ENCODE measurements around the gene CCNB2.
A peak's percentile ranks its signal among the peaks of the same experiment; 100 is the strongest.

Gene CCNB2

DNA sequence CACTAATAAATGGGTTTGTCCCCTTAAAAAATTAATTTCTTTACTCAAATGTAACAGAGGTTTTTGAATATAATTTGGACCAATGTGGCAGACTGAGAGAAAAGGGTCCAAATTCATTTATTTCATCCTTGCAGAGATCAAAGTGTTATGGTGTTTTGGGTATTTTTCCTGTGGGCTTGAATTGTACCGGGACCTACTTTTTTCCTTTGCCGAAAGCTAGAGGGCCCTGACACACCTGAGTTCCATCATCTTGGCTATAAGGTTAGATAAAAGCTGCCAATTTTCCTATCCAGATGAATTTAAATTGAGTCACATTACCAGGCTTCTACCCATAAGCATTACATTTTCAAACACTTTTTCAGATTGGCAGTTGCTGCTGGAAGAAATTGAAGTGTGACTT lies 908 bp downstream of the CCNB2 start:
- CTCF ChIA-PET: no interaction called here
- H3K4me1 ChIP-seq (ENCODE audit: control insufficient read depth, insufficient read depth, low read length): no peaks in the 10 kb centered on the region
- no peaks in the 10 kb centered on the region for H3K9me3 ChIP-seq (ENCODE audit: control insufficient read depth, insufficient read depth, low read depth, low read length)
- POLR2A ChIA-PET: interaction anchor here (1.2 kb wide), 1 partner anchor 148 kb away, joined by 3 read pairs; no protein-coding TSS in a partner anchor
- TF ChIP-seq, protein P1, sequence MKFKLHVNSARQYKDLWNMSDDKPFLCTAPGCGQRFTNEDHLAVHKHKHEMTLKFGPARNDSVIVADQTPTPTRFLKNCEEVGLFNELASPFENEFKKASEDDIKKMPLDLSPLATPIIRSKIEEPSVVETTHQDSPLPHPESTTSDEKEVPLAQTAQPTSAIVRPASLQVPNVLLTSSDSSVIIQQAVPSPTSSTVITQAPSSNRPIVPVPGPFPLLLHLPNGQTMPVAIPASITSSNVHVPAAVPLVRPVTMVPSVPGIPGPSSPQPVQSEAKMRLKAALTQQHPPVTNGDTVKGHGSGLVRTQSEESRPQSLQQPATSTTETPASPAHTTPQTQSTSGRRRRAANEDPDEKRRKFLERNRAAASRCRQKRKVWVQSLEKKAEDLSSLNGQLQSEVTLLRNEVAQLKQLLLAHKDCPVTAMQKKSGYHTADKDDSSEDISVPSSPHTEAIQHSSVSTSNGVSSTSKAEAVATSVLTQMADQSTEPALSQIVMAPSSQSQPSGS (tag by site-specific recombination; IDR thresholded peaks at IDR 0.05; ENCODE audit: low read depth): no peak
- TF ChIP-seq ZNF488 (tag by site-specific recombination; IDR thresholded peaks at IDR 0.05): no peak
- TF ChIP-seq ZBTB8A (tag by site-specific recombination; IDR thresholded peaks at IDR 0.05): no peak
- TF ChIP-seq TRIM28 (IDR thresholded peaks at IDR 0.05; ENCODE audit: borderline replicate concordance, low read length): no peak
- TF ChIP-seq SP2 (tag by site-specific recombination; IDR thresholded peaks at IDR 0.05): no peak
- no peak for TF ChIP-seq ZIC2 (tag by site-specific recombination; IDR thresholded peaks at IDR 0.05)
- TF ChIP-seq ZBTB48 (tag by site-specific recombination; IDR thresholded peaks at IDR 0.05): no peak
- TF ChIP-seq ZBTB17 (tag by site-specific recombination; IDR thresholded peaks at IDR 0.05): no peak
- no peak for TF ChIP-seq BCL11B (tag by site-specific recombination; IDR thresholded peaks at IDR 0.05; ENCODE audit: low read depth)
- TF ChIP-seq ZNF555 (tag by site-specific recombination; conservative IDR thresholded peaks at IDR 0.05): no peak
- no peak for TF ChIP-seq ZNF146 (tag by site-specific recombination; IDR thresholded peaks at IDR 0.05)
- no peak for TF ChIP-seq ZNF274 (IDR thresholded peaks at IDR 0.05; ENCODE audit: low read length)
- TF ChIP-seq ZNF274 (tag by site-specific recombination; IDR thresholded peaks at IDR 0.05; ENCODE audit: borderline replicate concordance): no peak
- no peak for TF ChIP-seq ZNF155 (tag by site-specific recombination; IDR thresholded peaks at IDR 0.05)
- TF ChIP-seq ZNF266 (tag by site-specific recombination; IDR thresholded peaks at IDR 0.05; ENCODE audit: low read depth): no peak
- no peak for TF ChIP-seq ZNF830 (tag by site-specific recombination; IDR thresholded peaks at IDR 0.05; ENCODE audit: low read depth)
- TF ChIP-seq ZNF791 (tag by site-specific recombination; IDR thresholded peaks at IDR 0.05): no peak
- TF ChIP-seq, protein P2, sequence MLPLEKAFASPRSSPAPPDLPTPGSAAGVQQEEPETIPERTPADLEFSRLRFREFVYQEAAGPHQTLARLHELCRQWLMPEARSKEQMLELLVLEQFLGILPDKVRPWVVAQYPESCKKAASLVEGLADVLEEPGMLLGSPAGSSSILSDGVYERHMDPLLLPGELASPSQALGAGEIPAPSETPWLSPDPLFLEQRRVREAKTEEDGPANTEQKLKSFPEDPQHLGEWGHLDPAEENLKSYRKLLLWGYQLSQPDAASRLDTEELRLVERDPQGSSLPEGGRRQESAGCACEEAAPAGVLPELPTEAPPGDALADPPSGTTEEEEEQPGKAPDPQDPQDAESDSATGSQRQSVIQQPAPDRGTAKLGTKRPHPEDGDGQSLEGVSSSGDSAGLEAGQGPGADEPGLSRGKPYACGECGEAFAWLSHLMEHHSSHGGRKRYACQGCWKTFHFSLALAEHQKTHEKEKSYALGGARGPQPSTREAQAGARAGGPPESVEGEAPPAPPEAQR (tag by site-specific recombination; IDR thresholded peaks at IDR 0.05): no peak
- H3K27ac ChIP-seq (ENCODE audit: extremely low read depth, low read depth, low read length): peak overlapping the region; percentile 85; the same call in 1 of the 2 replicates
- peaks cover 31 to 36% of the 10 kb centered on the region in 2 experiments for H3K36me3 ChIP-seq (ENCODE audit: control insufficient read depth in 2 of 2, insufficient read depth in 1 of 2, low read length in 2 of 2)
- H3K4me3 ChIP-seq (ENCODE audit: low read depth, low read length): peak overlapping the region; percentile 95

DNA sequence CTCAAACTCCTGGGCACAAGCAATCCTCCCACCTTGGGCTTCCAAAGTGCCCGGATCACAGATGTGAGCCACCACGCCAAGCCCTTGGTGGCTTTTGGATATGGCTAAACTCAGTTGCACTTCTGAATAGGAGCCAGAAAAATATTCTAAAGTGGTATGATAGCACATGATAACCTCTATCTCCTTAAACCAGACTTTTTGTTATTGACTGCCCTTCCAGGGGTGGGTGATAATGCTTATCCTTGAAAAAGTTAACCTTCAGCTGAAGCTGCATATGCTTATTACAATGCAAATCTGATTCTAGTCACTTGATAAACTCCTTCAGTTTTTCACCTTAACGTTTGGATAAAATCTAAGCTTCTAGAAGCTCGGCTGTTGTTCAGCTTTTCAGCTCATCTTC lies 6.3 kb downstream of the CCNB2 start:
- peaks cover 63 to 83% of the 10 kb centered on the region in 2 experiments for H3K36me3 ChIP-seq (ENCODE audit: control insufficient read depth in 2 of 2, insufficient read depth in 1 of 2, low read length in 2 of 2)

More for the DNA sequence above, 6.3 kb downstream of the CCNB2 start:
- TF ChIP-seq ZNF341 (tag by site-specific recombination; IDR thresholded peaks at IDR 0.05; ENCODE audit: low read depth) (no peak), ZXDB (tag by site-specific recombination; IDR thresholded peaks at IDR 0.05) (no peak), SCRT1 (tag by site-specific recombination; IDR thresholded peaks at IDR 0.05; ENCODE audit: borderline replicate concordance) (no peak), ZNF544 (tag by site-specific recombination; IDR thresholded peaks at IDR 0.05) (no peak), YY2 (tag by site-specific recombination; IDR thresholded peaks at IDR 0.05) (no peak), ZFP37 (tag by site-specific recombination; IDR thresholded peaks at IDR 0.05) (no peak), ZNF549 (tag by site-specific recombination; IDR thresholded peaks at IDR 0.05) (no peak), ZNF660 (tag by site-specific recombination; IDR thresholded peaks at IDR 0.05) (no peak), ZNF211 (tag by site-specific recombination; IDR thresholded peaks at IDR 0.05; ENCODE audit: low read depth) (no peak)
- H3K4me3 ChIP-seq (ENCODE audit: low read depth, low read length): no peak overlapping the region
- H3K4me1 ChIP-seq (ENCODE audit: control insufficient read depth, insufficient read depth, low read length): no peaks in the 10 kb centered on the region
- ChIA-PET CTCF (interaction anchor here (0.6 kb wide), 1 partner anchor 860 kb away, joined by 4 read pairs; no protein-coding TSS in a partner anchor), POLR2A (no interaction called here)
- no peak overlapping the region for H3K27ac ChIP-seq (ENCODE audit: extremely low read depth, low read depth, low read length)
- no peaks in the 10 kb centered on the region for H3K9me3 ChIP-seq (ENCODE audit: control insufficient read depth, insufficient read depth, low read depth, low read length)
